DND-41 (cell line): ENCODE results near the gene CD34.

Experiments used
- EZH2 ChIP-seq: IDR thresholded peaks from 3 replicates; pipeline ENCODE4 v1.6.1; 2012; ENCODE audit warnings: borderline replicate concordance, low read depth, mild to moderate bottlenecking, moderate library complexity, low read length, inconsistent platforms; ENCODE audit not compliant: severe bottlenecking
- TF ChIP-seq, protein P1 (sequence below): IDR thresholded peaks from 2 replicates; pipeline ENCODE4 v1.5.1; 2012; ENCODE audit warnings: borderline replicate concordance, low read length, moderate library complexity, mild to moderate bottlenecking; ENCODE audit not compliant: poor library complexity, severe bottlenecking; ENCODE audit errors: extremely low read depth

DNA sequence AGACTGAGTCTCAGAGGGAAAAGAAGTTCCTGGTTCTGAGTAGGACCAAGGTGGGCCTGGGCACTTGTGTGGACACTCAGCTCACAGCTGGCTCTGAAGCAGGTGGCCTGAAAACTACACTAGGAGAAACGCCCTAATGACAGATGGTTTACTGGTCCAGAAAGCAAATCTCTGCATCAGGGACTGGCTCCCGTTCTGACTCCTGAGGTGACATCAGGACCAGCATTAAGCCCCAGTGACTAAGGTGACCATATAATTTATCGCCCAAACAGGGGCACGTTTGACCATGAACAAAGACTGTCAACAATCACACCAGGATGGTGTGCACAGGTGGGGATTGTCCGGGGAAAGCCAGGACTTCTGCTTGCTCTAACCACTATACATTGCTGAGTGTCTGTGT, 12.2 kb upstream of the CD34 start:
- TF ChIP-seq, protein P1, sequence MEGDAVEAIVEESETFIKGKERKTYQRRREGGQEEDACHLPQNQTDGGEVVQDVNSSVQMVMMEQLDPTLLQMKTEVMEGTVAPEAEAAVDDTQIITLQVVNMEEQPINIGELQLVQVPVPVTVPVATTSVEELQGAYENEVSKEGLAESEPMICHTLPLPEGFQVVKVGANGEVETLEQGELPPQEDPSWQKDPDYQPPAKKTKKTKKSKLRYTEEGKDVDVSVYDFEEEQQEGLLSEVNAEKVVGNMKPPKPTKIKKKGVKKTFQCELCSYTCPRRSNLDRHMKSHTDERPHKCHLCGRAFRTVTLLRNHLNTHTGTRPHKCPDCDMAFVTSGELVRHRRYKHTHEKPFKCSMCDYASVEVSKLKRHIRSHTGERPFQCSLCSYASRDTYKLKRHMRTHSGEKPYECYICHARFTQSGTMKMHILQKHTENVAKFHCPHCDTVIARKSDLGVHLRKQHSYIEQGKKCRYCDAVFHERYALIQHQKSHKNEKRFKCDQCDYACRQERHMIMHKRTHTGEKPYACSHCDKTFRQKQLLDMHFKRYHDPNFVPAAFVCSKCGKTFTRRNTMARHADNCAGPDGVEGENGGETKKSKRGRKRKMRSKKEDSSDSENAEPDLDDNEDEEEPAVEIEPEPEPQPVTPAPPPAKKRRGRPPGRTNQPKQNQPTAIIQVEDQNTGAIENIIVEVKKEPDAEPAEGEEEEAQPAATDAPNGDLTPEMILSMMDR, result no peak
- TF ChIP-seq EZH2, result no peak
